AG20443 (cell line): Measurements from ENCODE around the gene CCDC183.
"Not testable (repeated sequence)": the region's sequence is repeated elsewhere in the genome, so short reads cannot be mapped to it uniquely, and the experiment has no call there.

Source experiments
- DNase-seq: peaks from one replicate; pipeline ENCODE4 v3.0.0; 2012; ENCODE audit warnings: low spot score, mixed read lengths

CCDC183 gene

GRCh38 chr9:136760834-136761544 is 35.1 kb upstream of the CCDC183 start:
- DNase-seq: peak; percentile 84

GRCh38 chr9:136761545-136761981 is 34.6 kb upstream of the CCDC183 start:
- no peak for DNase-seq

GRCh38 chr9:136762221-136762691 is 33.9 kb upstream of the CCDC183 start:
- no peak for DNase-seq

GRCh38 chr9:136762915-136763648 is 33.1 kb upstream of the CCDC183 start:
- DNase-seq: peak; percentile 62

GRCh38 chr9:136763649-136764035 is 32.5 kb upstream of the CCDC183 start:
- DNase-seq: no peak

GRCh38 chr9:136764301-136764891 is 31.7 kb upstream of the CCDC183 start, which contains the start of gene LCN15:
TSS of gene LCN15 (minus strand) at chr9:136764518. CDS start at chr9:136764488, 30 bp downstream.
- DNase-seq: no peak

- DNase-seq: no peak
Observed at GRCh38 chr9:136765041-136765440, 31.1 kb upstream of the CCDC183 start.

- DNase-seq: not testable (repeated sequence)
Observed at GRCh38 chr9:136765745-136766409, 30.3 kb upstream of the CCDC183 start.

GRCh38 chr9:136766410-136767120 is 29.6 kb upstream of the CCDC183 start:
- DNase-seq: not testable (repeated sequence)

GRCh38 chr9:136769710-136770191 is 26.4 kb upstream of the CCDC183 start:
- peak; percentile 69 for DNase-seq

- DNase-seq: no peak
Observed at GRCh38 chr9:136771907-136772415, 24.2 kb upstream of the CCDC183 start.

- peak; percentile 16 for DNase-seq
Observed at GRCh38 chr9:136773386-136774044, 22.6 kb upstream of the CCDC183 start.

- DNase-seq: no peak
Observed at GRCh38 chr9:136774416-136775045, 21.6 kb upstream of the CCDC183 start.

GRCh38 chr9:136775191-136775590 is 20.9 kb upstream of the CCDC183 start:
- no peak for DNase-seq

- DNase-seq: no peak
Observed at GRCh38 chr9:136776947-136777346, 19.2 kb upstream of the CCDC183 start.

- DNase-seq: no peak
Observed at GRCh38 chr9:136777359-136777758, 18.8 kb upstream of the CCDC183 start.

GRCh38 chr9:136779808-136780207 is 16.3 kb upstream of the CCDC183 start:
- no peak for DNase-seq

GRCh38 chr9:136782452-136782851 is 13.7 kb upstream of the CCDC183 start:
- DNase-seq: no peak

- peak; percentile 51 for DNase-seq
Observed at GRCh38 chr9:136784249-136784996, 11.7 kb upstream of the CCDC183 start.
